Body of pancreas (tissue), 4 donors: ENCODE measurements around the gene CST3. TPM values are rescaled to one million over a fixed set of nuclear protein-coding genes. Genes with fewer than 3 reads are reported as not detected.

Source experiments
- ATAC-seq: fragments of 150-250 bp; one replicate; pipeline ENCODE4 v1.9.1; 2016
- DNase-seq, 4 donors: peaks; one replicate each; pipeline ENCODE4 v3.0.0-alpha.2; 2019
- H3K27ac ChIP-seq, 4 donors: fragments of 200-600 bp; sonication (generic); 1 replicate in 3 of 4; 2 replicates in 1 of 4; pipeline versions ENCODE4 v1.5.1 to v1.6.1; 2016 to 2019; ENCODE audit warnings: mild to moderate bottlenecking in 1 of 4, mixed read lengths in 1 of 4, moderate library complexity in 1 of 4
- H3K27me3 ChIP-seq, 2 donors: fragments of 200-600 bp; sonication (generic); one replicate each; pipeline ENCODE4 v1.6.0; 2016; ENCODE audit warnings: mild to moderate bottlenecking in 1 of 2
- H3K36me3 ChIP-seq, 2 donors: fragments of 200-600 bp; sonication (generic); replicated peaks in 1 of 2; 2 replicates each; pipeline ENCODE4 v1.5.1; 2016; ENCODE audit warnings: low read depth in 2 of 2; ENCODE audit not compliant: insufficient read depth in 1 of 2
- H3K4me1 ChIP-seq: fragments of 200-600 bp; sonication (generic); one replicate; pipeline ENCODE4 v1.6.0; 2016
- H3K4me3 ChIP-seq, 2 donors: fragments of 200-600 bp; sonication (generic); 1 replicate in 1 of 2; 2 replicates in 1 of 2; pipeline ENCODE4 v1.5.1; 2016 to 2019
- H3K9me3 ChIP-seq, 3 donors: fragments of 200-600 bp; sonication (generic); 1 replicate in 2 of 3; 2 replicates in 1 of 3; pipeline ENCODE4 v1.5.1; 2016
- POLR2A ChIP-seq, 3 donors: fragments of 450-650 bp; IDR thresholded peaks; one replicate each; pipeline ENCODE4 v1.6.1; 2016; ENCODE audit warnings: antibody characterized with exemption in 3 of 3, mild to moderate bottlenecking in 2 of 3
- WGBS, 2 donors: methylation state at CpG; one replicate each; pipeline ENCODE4 v1.1.5; 2017; 5-methylcytosine and 5-hydroxymethylcytosine counted together
- intact Hi-C: fragments of 100-400 bp; cut with DNase I; formaldehyde crosslinking; loops from one replicate; pipeline ENCODE4 v1.15.1; 2023
- total RNA-seq, 2 donors: library from RNA; depleted of rRNA; stranded (reverse); fragments of >200 nt; gene quantifications; one replicate each; pipeline ENCODE4 v1.1.0, GENCODE V29; 2016
- TF ChIP-seq, protein P1 (sequence below), 7 experiments: fragments of 450-650 bp in 4 of 7; fragments of 200-600 bp in 3 of 7; sonication (generic) in 3 of 7; IDR thresholded peaks; one replicate each; pipeline ENCODE4 v1.5.1; 2016 to 2019; ENCODE audit warnings: antibody characterized with exemption in 7 of 7

Gene CST3
- total RNA-seq, 2 donors from 2014 or later, result 491 to 654 TPM

GRCh38 chr20:23630392-23630849 is 7.3 kb downstream of the CST3 start:
- WGBS, 2 donors, result 89 to 93% methylated on average over 4 of the region's 4 CpGs
- Histone ChIP-seq H3K9me3 (no peaks in the 10 kb centered on the region), H3K27me3 (no peaks in the 10 kb centered on the region), H3K4me1 (peaks cover 9% of the 10 kb centered on the region), H3K4me3 (no peak overlapping the region), H3K36me3 (peaks cover 0 to 3% of the 10 kb centered on the region in 2 donors), H3K27ac (peak overlapping the region in 1 of 4 donors; percentile 21)
- ATAC-seq (no peak), DNase-seq (no peak)
- TF ChIP-seq, protein P1, sequence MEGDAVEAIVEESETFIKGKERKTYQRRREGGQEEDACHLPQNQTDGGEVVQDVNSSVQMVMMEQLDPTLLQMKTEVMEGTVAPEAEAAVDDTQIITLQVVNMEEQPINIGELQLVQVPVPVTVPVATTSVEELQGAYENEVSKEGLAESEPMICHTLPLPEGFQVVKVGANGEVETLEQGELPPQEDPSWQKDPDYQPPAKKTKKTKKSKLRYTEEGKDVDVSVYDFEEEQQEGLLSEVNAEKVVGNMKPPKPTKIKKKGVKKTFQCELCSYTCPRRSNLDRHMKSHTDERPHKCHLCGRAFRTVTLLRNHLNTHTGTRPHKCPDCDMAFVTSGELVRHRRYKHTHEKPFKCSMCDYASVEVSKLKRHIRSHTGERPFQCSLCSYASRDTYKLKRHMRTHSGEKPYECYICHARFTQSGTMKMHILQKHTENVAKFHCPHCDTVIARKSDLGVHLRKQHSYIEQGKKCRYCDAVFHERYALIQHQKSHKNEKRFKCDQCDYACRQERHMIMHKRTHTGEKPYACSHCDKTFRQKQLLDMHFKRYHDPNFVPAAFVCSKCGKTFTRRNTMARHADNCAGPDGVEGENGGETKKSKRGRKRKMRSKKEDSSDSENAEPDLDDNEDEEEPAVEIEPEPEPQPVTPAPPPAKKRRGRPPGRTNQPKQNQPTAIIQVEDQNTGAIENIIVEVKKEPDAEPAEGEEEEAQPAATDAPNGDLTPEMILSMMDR (IDR thresholded peaks at IDR 0.05), result no peak
- intact Hi-C loops, result no loop called here

GRCh38 chr20:23629542-23630391 is 8.0 kb downstream of the CST3 start:
- Histone ChIP-seq H3K4me1 (peaks cover 2% of the 10 kb centered on the region), H3K27ac (peak overlapping the region in 1 of 4 donors; percentile 21), H3K9me3 (no peaks in the 10 kb centered on the region), H3K4me3 (no peak overlapping the region), H3K27me3 (no peaks in the 10 kb centered on the region), H3K36me3 (peaks cover 0 to 3% of the 10 kb centered on the region in 2 donors)
- WGBS, 2 donors, result 64 to 67% methylated on average over 12 of the region's 12 CpGs
- TF ChIP-seq POLR2A (IDR thresholded peaks at IDR 0.05), result no peak
- TF ChIP-seq, protein P1 (IDR thresholded peaks at IDR 0.05), result no peak
- DNase-seq (no peak), ATAC-seq (peak; percentile 23)
- intact Hi-C loops, result no loop called here

DNA sequence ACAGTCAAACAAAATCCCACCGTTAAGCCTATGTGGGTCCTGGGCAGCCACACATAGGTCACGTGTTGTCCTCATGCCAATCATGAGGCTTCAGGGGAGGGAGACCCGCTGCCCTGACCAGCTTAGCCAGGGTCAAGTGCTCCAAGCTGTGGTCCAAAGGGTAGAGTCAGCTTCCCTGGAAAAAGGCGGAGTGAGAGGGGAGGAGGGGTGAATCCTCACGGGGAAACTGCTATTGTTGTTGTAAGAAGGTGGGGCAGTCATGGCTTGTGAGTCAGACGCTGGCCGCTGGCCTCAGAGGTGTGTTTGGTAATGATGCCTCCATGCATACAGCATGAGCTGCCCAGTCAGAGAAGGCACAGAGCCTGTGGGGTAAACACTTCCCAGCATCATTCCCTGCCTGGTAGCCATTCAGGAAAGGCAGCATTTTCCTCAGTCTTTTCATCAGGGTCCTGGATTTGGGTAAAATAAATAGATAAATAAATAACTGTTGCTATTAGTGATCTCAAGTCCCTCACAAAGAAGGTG is 8.7 kb downstream of the CST3 start:
- intact Hi-C loops, result no loop called here
- TF ChIP-seq, protein P1 (IDR thresholded peaks at IDR 0.05), result no peak
- TF ChIP-seq POLR2A (IDR thresholded peaks at IDR 0.05), result no peak
- WGBS, 2 donors, result 62 to 72% methylated on average over 5 to 7 of the region's 7 CpGs
- no peaks in the 10 kb centered on the region for H3K4me1 ChIP-seq
- H3K27me3 ChIP-seq, result no peaks in the 10 kb centered on the region
- ATAC-seq (peak; percentile 39), DNase-seq (no peak)
- no peak overlapping the region for H3K4me3 ChIP-seq
- no peak overlapping the region for H3K27ac ChIP-seq
- H3K9me3 ChIP-seq, result no peaks in the 10 kb centered on the region
- peaks cover 0 to 3% of the 10 kb centered on the region in 2 donors for H3K36me3 ChIP-seq

DNA sequence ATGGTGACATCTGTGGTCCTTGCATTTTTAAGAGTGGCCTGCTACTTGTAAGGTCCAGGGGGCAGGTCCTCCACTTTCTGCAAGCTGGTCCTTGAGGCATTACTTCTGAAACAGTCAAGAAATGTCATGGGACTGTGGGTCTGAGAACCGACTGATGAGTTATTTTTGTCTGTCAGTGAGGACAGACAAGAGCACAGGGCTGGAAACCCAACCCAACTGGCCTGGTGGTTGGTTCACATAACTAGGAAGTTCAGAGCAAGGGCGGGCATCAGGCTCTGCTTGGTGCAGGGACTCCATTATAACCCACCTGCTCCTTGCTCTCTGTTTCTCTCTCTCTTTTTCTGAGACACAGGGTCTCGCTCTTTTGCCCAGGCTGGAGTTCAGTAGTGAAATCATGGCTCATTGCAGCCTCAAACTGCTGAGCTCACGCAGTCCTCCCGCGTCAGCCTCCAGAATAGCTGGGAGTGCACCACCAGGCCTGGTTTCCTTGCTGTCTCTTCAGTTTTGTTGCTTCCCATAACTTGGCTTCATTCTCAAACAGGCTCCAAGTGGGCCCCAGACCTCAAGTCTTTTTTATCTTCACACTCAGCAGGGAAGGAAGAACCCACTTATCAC is 9.2 kb downstream of the CST3 start:
- no peak overlapping the region for H3K27ac ChIP-seq
- no peaks in the 10 kb centered on the region for H3K36me3 ChIP-seq
- H3K27me3 ChIP-seq, result no peaks in the 10 kb centered on the region
- WGBS, 2 donors, result 90 to 92% methylated on average over 6 of the region's 6 CpGs
- intact Hi-C loops, result no loop called here
- DNase-seq (no peak), ATAC-seq (no peak)
- H3K4me3 ChIP-seq, result no peak overlapping the region
- no peaks in the 10 kb centered on the region for H3K9me3 ChIP-seq
- no peaks in the 10 kb centered on the region for H3K4me1 ChIP-seq
- no peak for TF ChIP-seq POLR2A (IDR thresholded peaks at IDR 0.05)
- TF ChIP-seq, protein P1 (IDR thresholded peaks at IDR 0.05), result no peak
